Measurements from ENCODE around the gene NUCKS1. TPM values are rescaled to one million over a fixed set of nuclear protein-coding genes. Genes with fewer than 3 reads are reported as not detected.

NUCKS1 gene
- total and polyA plus RNA-seq, 2 donors from 2014 or later, result 101 to 182 TPM

GRCh38 chr1:205672970-205673369, 77.0 kb downstream of the NUCKS1 start:
- no peaks in the 10 kb centered on the region for H3K27me3 ChIP-seq (ENCODE audit: control insufficient read depth, insufficient read depth, low read length)
- peak overlapping the region; percentile 73 for H3K27ac ChIP-seq (ENCODE audit: low read depth in 2 of 2, low read length in 2 of 2)
- H3K4me3 ChIP-seq (ENCODE audit: low read length in 3 of 3), result no peak overlapping the region
- H3K4me1 ChIP-seq (ENCODE audit: control insufficient read depth in 2 of 3, insufficient read depth in 2 of 3, low read depth in 1 of 3, low read length in 3 of 3), result peaks cover 2 to 47% (median 22%) of the 10 kb centered on the region in 3 donors
- peak overlapping the region in 1 of 3 donors; percentile 46 for H3K9ac ChIP-seq (ENCODE audit: low read length in 3 of 3)
- intact Hi-C loops (cut with DNase I), result no loop called here
- no peaks in the 10 kb centered on the region for H3K9me3 ChIP-seq (ENCODE audit: control insufficient read depth in 2 of 3, insufficient read depth in 1 of 3, low read length in 3 of 3)
- no peak for FAIRE-seq
- H3K36me3 ChIP-seq (ENCODE audit: control insufficient read depth in 2 of 3, insufficient read depth in 3 of 3, low read length in 3 of 3), result no peaks in the 10 kb centered on the region
- no peak for DNase-seq
- TF ChIP-seq CTCF (IDR thresholded peaks at IDR 0.05; ENCODE audit: borderline replicate concordance, extremely low read depth, insufficient read depth), result no peak

- Histone ChIP-seq H3K9ac (ENCODE audit: low read length in 3 of 3) (peak overlapping the region in 2 of 3 donors; percentile 4 to 56), H3K27ac (ENCODE audit: low read depth in 2 of 2, low read length in 2 of 2) (peak overlapping the region; percentile 73), H3K4me3 (ENCODE audit: low read length in 3 of 3) (no peak overlapping the region), H3K36me3 (ENCODE audit: control insufficient read depth in 2 of 3, insufficient read depth in 3 of 3, low read length in 3 of 3) (no peaks in the 10 kb centered on the region), H3K9me3 (ENCODE audit: control insufficient read depth in 2 of 3, insufficient read depth in 1 of 3, low read length in 3 of 3) (no peaks in the 10 kb centered on the region), H3K27me3 (ENCODE audit: control insufficient read depth, insufficient read depth, low read length) (no peaks in the 10 kb centered on the region), H3K4me1 (ENCODE audit: control insufficient read depth in 2 of 3, insufficient read depth in 2 of 3, low read depth in 1 of 3, low read length in 3 of 3) (peaks cover 2 to 47% (median 22%) of the 10 kb centered on the region in 3 donors)
- intact Hi-C loops (cut with DNase I), result no loop called here
- no peak for TF ChIP-seq CTCF (IDR thresholded peaks at IDR 0.05; ENCODE audit: borderline replicate concordance, extremely low read depth, insufficient read depth)
- no peak for DNase-seq
- no peak for FAIRE-seq
These were observed 77.5 kb downstream of the NUCKS1 start for GRCh38 chr1:205672395-205672889.

DNA sequence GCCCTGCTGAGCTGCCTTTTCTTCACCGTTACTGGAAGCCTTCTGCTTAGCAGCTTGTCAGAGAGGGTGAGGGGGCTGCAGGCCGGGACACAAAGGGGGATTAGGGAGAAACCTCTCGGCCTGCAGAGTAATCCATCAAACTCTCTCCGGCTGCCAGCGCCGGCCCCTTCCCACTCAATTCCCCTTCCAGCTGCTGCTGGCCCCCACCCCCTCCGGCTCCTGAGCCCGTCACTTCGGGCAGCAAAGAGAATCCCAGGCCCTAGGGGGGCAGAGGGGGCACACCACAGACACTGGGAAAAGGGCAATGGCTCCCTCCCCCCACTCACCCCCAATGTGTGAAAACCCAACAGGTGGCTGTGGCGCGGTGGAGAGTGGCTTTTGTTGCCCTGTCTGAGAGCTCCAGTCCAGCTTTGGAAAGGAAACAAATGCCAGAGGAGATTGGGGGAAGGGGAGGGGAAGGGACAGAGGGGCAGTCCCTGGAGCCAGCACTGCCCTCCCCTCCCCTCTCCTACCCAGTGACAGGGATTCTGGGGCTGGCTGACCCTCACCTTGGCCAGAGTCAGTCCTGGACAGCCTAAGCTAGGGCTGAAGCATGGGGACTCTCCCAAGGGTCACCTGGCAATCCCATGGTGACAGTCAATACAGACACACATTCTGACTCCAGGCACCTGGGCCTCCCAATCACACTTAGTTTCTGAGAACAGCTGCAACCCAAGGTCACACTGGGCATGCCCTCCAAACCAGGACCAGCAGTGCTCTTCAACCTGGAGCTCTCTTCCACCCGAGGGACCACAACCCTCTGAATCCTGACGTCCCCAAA, 79.2 kb downstream of the NUCKS1 start:
- FAIRE-seq (no peak), DNase-seq (peak in 3 of 5 donors; percentile 29 to 73 (median 69))
- peak overlapping the region in 1 of 3 donors; percentile 5 for H3K9ac ChIP-seq (ENCODE audit: low read length in 3 of 3)
- no peaks in the 10 kb centered on the region for H3K27me3 ChIP-seq (ENCODE audit: control insufficient read depth, insufficient read depth, low read length)
- intact Hi-C loops (cut with DNase I), result no loop called here
- H3K4me3 ChIP-seq (ENCODE audit: low read length in 3 of 3), result no peak overlapping the region
- H3K9me3 ChIP-seq (ENCODE audit: control insufficient read depth in 2 of 3, insufficient read depth in 1 of 3, low read length in 3 of 3), result no peaks in the 10 kb centered on the region
- H3K36me3 ChIP-seq (ENCODE audit: control insufficient read depth in 2 of 3, insufficient read depth in 3 of 3, low read length in 3 of 3), result no peaks in the 10 kb centered on the region
- no peak for TF ChIP-seq CTCF (IDR thresholded peaks at IDR 0.05; ENCODE audit: borderline replicate concordance, extremely low read depth, insufficient read depth)
- peak overlapping the region; percentile 35 to 47 for H3K27ac ChIP-seq (ENCODE audit: low read depth in 2 of 2, low read length in 2 of 2)
- H3K4me1 ChIP-seq (ENCODE audit: control insufficient read depth in 2 of 3, insufficient read depth in 2 of 3, low read depth in 1 of 3, low read length in 3 of 3), result peaks cover 2 to 40% (median 25%) of the 10 kb centered on the region in 3 donors
